Activated naive CD4-positive, alpha-beta T cell (primary cell): ENCODE results near the gene ANAPC1.
"Not testable (repeated sequence)": the region's sequence is repeated elsewhere in the genome, so short reads cannot be mapped to it uniquely, and the experiment has no call there.

ENCODE experiments used
- DNase-seq, 4 experiments: peaks; one replicate each; lab custom pipeline; 2025; lab: John Stamatoyannopoulos, UW

Gene ANAPC1, protein sequence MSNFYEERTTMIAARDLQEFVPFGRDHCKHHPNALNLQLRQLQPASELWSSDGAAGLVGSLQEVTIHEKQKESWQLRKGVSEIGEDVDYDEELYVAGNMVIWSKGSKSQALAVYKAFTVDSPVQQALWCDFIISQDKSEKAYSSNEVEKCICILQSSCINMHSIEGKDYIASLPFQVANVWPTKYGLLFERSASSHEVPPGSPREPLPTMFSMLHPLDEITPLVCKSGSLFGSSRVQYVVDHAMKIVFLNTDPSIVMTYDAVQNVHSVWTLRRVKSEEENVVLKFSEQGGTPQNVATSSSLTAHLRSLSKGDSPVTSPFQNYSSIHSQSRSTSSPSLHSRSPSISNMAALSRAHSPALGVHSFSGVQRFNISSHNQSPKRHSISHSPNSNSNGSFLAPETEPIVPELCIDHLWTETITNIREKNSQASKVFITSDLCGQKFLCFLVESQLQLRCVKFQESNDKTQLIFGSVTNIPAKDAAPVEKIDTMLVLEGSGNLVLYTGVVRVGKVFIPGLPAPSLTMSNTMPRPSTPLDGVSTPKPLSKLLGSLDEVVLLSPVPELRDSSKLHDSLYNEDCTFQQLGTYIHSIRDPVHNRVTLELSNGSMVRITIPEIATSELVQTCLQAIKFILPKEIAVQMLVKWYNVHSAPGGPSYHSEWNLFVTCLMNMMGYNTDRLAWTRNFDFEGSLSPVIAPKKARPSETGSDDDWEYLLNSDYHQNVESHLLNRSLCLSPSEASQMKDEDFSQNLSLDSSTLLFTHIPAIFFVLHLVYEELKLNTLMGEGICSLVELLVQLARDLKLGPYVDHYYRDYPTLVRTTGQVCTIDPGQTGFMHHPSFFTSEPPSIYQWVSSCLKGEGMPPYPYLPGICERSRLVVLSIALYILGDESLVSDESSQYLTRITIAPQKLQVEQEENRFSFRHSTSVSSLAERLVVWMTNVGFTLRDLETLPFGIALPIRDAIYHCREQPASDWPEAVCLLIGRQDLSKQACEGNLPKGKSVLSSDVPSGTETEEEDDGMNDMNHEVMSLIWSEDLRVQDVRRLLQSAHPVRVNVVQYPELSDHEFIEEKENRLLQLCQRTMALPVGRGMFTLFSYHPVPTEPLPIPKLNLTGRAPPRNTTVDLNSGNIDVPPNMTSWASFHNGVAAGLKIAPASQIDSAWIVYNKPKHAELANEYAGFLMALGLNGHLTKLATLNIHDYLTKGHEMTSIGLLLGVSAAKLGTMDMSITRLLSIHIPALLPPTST (N-terminal part only)

GRCh38 chr2:111883661-111884591, at the start of gene ANAPC1:
TSS of gene ANAPC1 (minus strand) at chr2:111884193. CDS start at chr2:111880825, 3,368 bp downstream.
- peak; percentile 65 to 81 (median 69) for DNase-seq

DNA sequence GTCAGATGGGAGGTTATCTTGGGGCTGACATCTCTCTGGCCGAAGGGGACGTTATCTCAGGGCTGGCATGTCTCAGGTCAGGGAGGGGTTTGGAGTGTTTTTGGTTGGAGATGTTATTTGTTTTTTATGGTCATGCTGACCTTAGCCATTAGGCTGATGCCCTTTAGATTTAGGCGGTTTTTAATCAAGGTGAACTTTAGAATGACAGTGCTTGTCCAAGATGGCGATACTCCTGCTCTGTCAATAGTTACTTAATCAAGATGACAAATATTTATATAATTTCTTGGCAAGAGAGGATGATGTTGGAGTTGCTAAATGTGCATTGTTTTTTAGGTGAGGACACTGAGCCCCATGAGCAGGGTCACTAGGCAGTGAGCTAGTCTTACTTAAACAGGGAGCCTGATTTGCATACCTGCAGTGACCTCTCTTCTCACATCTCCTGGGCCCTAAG, 48.9 kb upstream of the ANAPC1 start:
- no peak for DNase-seq

- DNase-seq = no peak
Observed at GRCh38 chr2:111930875-111931274, 46.9 kb upstream of the ANAPC1 start.

- DNase-seq = no peak
Observed at GRCh38 chr2:111930409-111930808, 46.4 kb upstream of the ANAPC1 start.

- no peak for DNase-seq
Observed at GRCh38 chr2:111927723-111928122, 43.7 kb upstream of the ANAPC1 start.

- DNase-seq = no peak
Observed at GRCh38 chr2:111924617-111925107, 40.7 kb upstream of the ANAPC1 start.

GRCh38 chr2:111923276-111923804, 39.3 kb upstream of the ANAPC1 start:
- no peak for DNase-seq

DNA sequence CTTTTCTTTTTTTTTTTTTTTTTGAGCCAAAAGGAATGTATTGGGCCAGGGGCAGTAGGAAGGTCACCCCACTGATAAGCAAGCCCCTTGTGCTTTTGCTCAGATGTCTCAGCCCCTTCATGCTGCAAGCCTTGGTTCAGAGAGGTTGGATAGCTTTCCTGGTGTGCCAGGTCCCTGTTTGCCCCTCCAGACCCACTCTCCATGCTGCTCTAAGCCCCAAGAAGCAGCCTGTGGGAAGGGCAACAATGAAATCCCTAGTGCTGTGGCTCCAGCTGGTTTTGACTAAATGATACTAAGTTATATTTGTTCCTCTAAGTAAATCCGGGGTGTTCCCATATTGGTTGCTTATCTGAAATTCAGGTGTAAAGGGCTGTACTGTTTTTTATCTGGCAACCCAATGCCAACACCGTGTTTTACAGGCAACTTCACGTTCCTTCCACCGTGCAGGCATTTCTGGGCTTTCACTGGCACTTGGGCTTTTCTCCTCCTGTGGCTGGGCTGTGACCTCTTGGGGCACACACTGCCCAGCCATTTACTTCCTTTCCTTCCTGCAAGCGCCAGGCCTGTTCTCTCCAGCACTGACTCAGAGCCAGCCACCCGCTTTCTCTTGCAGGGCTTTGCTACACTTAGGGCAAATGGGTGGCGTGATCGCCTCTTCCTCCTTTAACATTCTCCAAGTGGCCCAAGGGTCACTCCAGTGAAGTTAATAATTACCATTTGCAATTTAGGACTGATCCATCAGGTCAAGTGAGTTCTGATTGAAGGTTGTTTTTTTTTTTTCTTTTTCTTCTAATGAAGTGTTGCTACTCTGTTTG, 36.0 kb upstream of the ANAPC1 start:
- no peak for DNase-seq

DNA sequence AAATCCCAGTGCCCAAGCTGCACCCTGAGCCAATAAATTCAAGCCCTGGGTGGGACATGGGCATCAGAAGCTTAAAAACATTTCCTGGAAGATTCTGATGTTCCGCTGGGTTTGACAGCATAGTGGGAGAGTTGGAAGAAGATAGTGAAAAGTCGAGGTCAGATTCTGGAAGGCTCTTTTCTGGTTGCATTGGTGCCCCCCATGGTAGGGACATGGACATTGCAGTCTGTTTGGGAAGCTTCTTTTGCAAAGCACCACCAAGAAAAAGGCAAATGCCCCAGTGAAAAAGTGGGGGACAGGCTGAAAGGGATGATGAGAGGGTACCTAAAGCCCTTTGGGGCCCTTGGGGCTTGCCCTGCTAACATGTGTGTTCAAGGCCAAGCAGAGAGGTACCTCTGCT, 35.4 kb upstream of the ANAPC1 start:
- no peak for DNase-seq

- DNase-seq = no peak
Observed at GRCh38 chr2:111918383-111918806, 34.4 kb upstream of the ANAPC1 start.

DNA sequence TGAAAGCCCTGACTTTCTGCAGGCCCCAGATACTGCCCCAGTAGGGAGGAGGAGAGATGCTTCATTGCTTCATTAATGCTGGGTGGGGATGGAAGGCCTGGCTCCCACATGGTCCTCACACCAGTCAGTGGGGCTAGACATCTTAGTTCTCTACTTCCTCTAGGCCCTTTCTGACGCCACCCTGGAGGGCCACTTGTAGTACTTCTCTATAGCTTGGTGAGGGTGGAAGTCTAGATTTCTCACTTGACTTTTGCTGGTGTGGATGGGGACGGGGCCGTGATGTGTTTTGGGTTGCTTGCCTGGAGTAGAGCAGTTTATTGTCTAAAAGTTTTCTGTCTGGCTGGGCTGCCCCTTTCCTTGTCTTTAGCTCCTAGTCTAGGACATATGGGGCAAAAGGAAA, 33.1 kb upstream of the ANAPC1 start:
- no peak for DNase-seq

- DNase-seq = no peak
Observed at GRCh38 chr2:111912547-111912946, 28.6 kb upstream of the ANAPC1 start.

GRCh38 chr2:111911295-111911977, 27.4 kb upstream of the ANAPC1 start:
- DNase-seq = not testable (repeated sequence)

GRCh38 chr2:111910609-111911277, 26.8 kb upstream of the ANAPC1 start:
- DNase-seq = no peak

- not testable (repeated sequence) for DNase-seq
Observed at GRCh38 chr2:111909997-111910396, 26.0 kb upstream of the ANAPC1 start.

DNA sequence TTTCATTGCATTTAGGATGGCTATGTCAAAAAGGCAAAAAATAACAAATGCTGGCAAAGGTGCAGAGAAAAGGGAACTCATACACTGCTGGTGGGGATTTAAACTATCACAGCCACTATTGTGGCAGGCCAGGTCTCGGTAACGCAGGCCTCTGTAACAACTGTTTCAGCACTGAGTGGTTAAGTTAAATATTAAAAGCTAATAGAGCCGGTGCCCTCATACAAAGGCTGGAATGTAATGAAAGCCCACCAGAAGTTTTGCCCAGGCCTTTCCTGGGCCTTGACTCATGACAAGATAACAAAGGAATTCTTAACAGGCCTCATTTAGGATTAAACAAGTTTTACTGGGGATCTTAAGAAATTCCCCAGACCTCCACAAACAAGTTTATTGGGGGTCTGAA, 25.1 kb upstream of the ANAPC1 start:
- no peak for DNase-seq

DNA sequence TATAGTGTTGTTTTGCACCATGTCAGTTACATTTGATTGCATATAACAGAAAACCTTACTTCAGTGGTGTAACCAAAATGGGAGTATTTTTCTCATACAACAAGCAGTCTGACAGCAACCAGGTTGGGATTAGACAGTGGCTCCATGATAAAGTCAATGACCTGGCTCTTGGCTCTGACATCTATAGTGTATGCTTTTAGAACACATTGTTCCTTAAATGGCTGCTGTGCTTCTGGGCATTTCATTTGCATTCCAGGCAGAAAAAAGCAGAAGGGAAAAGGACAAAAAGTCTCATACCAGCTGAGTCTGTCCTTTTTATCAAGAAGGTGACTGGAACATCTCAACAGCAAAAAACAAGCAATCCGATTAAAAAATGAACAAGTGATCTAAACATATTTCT, 24.6 kb upstream of the ANAPC1 start:
- DNase-seq = no peak

GRCh38 chr2:111905990-111906735, 22.2 kb upstream of the ANAPC1 start:
- no peak for DNase-seq
